Peyer's patch (tissue), 4 donors: ENCODE data around the gene FOXB2. TPM values are rescaled to one million over a fixed set of nuclear protein-coding genes. Genes with fewer than 3 reads are reported as not detected.

Source experiments
- DNase-seq, 3 donors: peaks; one replicate each; pipeline ENCODE4 v3.0.0-alpha.2; 2017 to 2019
- H3K27ac ChIP-seq, 4 donors: fragments of 200-600 bp; sonication (generic); one replicate each; pipeline ENCODE4 v1.5.1; 2016 to 2019
- H3K27me3 ChIP-seq, 2 donors: fragments of 200-600 bp; sonication (generic); one replicate each; pipeline ENCODE4 v1.5.1; 2019
- H3K36me3 ChIP-seq, 3 donors: fragments of 200-600 bp; sonication (generic); one replicate each; pipeline ENCODE4 v1.5.1; 2016 to 2019
- H3K4me1 ChIP-seq, 4 donors: fragments of 200-600 bp; sonication (generic); one replicate each; pipeline ENCODE4 v1.5.1; 2016 to 2019
- H3K4me3 ChIP-seq, 4 donors: fragments of 200-600 bp; sonication (generic); 1 replicate in 3 of 4; 2 replicates in 1 of 4; pipeline ENCODE4 v1.5.1; 2016 to 2019; ENCODE audit warnings: mild to moderate bottlenecking in 1 of 4
- H3K9me3 ChIP-seq, 4 donors: fragments of 200-600 bp; sonication (generic); one replicate each; pipeline ENCODE4 v1.5.1; 2016 to 2019; ENCODE audit warnings: mild to moderate bottlenecking in 1 of 4
- POLR2A ChIP-seq, 2 donors: fragments of 450-650 bp; IDR thresholded peaks; one replicate each; pipeline ENCODE4 v1.5.1; 2017; ENCODE audit warnings: antibody characterized with exemption in 2 of 2, mild to moderate bottlenecking in 2 of 2, moderate library complexity in 2 of 2
- total RNA-seq, 4 donors: library from RNA; depleted of rRNA; stranded (reverse); fragments of >200 nt; gene quantifications; one replicate each; pipeline ENCODE4 v1.1.0, GENCODE V29; 2016
- TF ChIP-seq, protein P1 (sequence below), 6 experiments: fragments of 450-650 bp in 4 of 6; fragments of 200-600 bp in 2 of 6; sonication (generic) in 1 of 6; IDR thresholded peaks; one replicate each; pipeline ENCODE4 v1.5.1; 2017 to 2019; ENCODE audit warnings: antibody characterized with exemption in 6 of 6, mild to moderate bottlenecking in 3 of 6, moderate library complexity in 1 of 6

The FOXB2 gene
- total RNA-seq, 4 donors from 2014 or later, result not detected

GRCh38 chr9:77021291-77021894 lies 1.9 kb downstream of the FOXB2 start:
- H3K4me3 ChIP-seq, result no peak overlapping the region
- no peak for DNase-seq
- TF ChIP-seq, protein P1, sequence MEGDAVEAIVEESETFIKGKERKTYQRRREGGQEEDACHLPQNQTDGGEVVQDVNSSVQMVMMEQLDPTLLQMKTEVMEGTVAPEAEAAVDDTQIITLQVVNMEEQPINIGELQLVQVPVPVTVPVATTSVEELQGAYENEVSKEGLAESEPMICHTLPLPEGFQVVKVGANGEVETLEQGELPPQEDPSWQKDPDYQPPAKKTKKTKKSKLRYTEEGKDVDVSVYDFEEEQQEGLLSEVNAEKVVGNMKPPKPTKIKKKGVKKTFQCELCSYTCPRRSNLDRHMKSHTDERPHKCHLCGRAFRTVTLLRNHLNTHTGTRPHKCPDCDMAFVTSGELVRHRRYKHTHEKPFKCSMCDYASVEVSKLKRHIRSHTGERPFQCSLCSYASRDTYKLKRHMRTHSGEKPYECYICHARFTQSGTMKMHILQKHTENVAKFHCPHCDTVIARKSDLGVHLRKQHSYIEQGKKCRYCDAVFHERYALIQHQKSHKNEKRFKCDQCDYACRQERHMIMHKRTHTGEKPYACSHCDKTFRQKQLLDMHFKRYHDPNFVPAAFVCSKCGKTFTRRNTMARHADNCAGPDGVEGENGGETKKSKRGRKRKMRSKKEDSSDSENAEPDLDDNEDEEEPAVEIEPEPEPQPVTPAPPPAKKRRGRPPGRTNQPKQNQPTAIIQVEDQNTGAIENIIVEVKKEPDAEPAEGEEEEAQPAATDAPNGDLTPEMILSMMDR (IDR thresholded peaks at IDR 0.05), result no peak
- TF ChIP-seq POLR2A (IDR thresholded peaks at IDR 0.05), result no peak
- H3K4me1 ChIP-seq, result peaks cover 0 to 45% (median 4%) of the 10 kb centered on the region in 4 donors
- H3K27me3 ChIP-seq, result peaks cover 0 to 65% of the 10 kb centered on the region in 2 donors
- H3K27ac ChIP-seq, result no peak overlapping the region
- H3K36me3 ChIP-seq, result no peaks in the 10 kb centered on the region
- peaks cover 0 to 4% (median 0%) of the 10 kb centered on the region in 4 donors for H3K9me3 ChIP-seq

GRCh38 chr9:77021922-77022782 lies 2.7 kb downstream of the FOXB2 start:
- Histone ChIP-seq H3K9me3 (peaks cover 0 to 4% (median 0%) of the 10 kb centered on the region in 4 donors), H3K4me1 (peaks cover 0 to 43% (median 4%) of the 10 kb centered on the region in 4 donors), H3K36me3 (no peaks in the 10 kb centered on the region), H3K27me3 (peaks cover 0 to 61% of the 10 kb centered on the region in 2 donors), H3K4me3 (no peak overlapping the region), H3K27ac (no peak overlapping the region)
- TF ChIP-seq, protein P1 (IDR thresholded peaks at IDR 0.05), result no peak
- no peak for TF ChIP-seq POLR2A (IDR thresholded peaks at IDR 0.05)
- no peak for DNase-seq

GRCh38 chr9:77022783-77023440 lies 3.5 kb downstream of the FOXB2 start:
- TF ChIP-seq, protein P1 (IDR thresholded peaks at IDR 0.05), result no peak
- peaks cover 0 to 43% (median 4%) of the 10 kb centered on the region in 4 donors for H3K4me1 ChIP-seq
- no peak overlapping the region for H3K27ac ChIP-seq
- H3K27me3 ChIP-seq, result peaks cover 0 to 53% of the 10 kb centered on the region in 2 donors
- no peak for DNase-seq
- no peak overlapping the region for H3K4me3 ChIP-seq
- peaks cover 0 to 4% (median 0%) of the 10 kb centered on the region in 4 donors for H3K9me3 ChIP-seq
- no peaks in the 10 kb centered on the region for H3K36me3 ChIP-seq

DNA sequence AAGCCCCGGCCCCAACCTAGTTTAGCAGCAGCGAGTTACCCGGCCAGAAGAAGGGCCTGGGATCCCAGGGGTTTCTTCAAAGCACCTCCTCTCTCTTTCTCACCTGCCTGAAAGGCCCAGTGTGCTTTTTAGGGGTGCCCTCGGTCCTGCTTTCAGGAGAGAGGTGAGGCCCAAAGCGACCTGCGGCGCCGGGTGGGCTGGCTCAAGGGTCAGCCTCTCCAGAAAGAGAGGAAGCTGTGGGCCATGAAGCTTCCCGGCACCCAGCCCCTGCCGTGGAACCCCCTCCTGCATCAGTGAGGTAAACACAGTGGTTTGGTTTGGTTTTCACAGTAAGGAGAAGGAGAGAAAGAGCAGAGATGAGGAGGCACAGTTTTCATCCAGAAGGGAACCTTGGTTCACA lies 4.3 kb downstream of the FOXB2 start:
- Histone ChIP-seq H3K27me3 (peaks cover 0 to 45% of the 10 kb centered on the region in 2 donors), H3K4me1 (peaks cover 0 to 38% (median 4%) of the 10 kb centered on the region in 4 donors), H3K4me3 (no peak overlapping the region), H3K36me3 (no peaks in the 10 kb centered on the region), H3K9me3 (peaks cover 0 to 4% (median 0%) of the 10 kb centered on the region in 4 donors), H3K27ac (no peak overlapping the region)
- DNase-seq, result no peak
- no peak for TF ChIP-seq POLR2A (IDR thresholded peaks at IDR 0.05)
- TF ChIP-seq, protein P1 (IDR thresholded peaks at IDR 0.05), result no peak

- Histone ChIP-seq H3K27me3 (peaks cover 0 to 33% of the 10 kb centered on the region in 2 donors), H3K4me1 (peaks cover 0 to 25% (median 4%) of the 10 kb centered on the region in 4 donors), H3K9me3 (peaks cover 0 to 4% (median 0%) of the 10 kb centered on the region in 4 donors)
These were observed 5.5 kb downstream of the FOXB2 start for GRCh38 chr9:77024776-77025545.

More at GRCh38 chr9:77024776-77025545, 5.5 kb downstream of the FOXB2 start:
- DNase-seq, result no peak
- Histone ChIP-seq H3K36me3 (no peaks in the 10 kb centered on the region), H3K27ac (no peak overlapping the region), H3K4me3 (no peak overlapping the region)
- no peak for TF ChIP-seq POLR2A (IDR thresholded peaks at IDR 0.05)
- TF ChIP-seq, protein P1 (IDR thresholded peaks at IDR 0.05), result no peak
